CD4-positive, alpha-beta T cell treated with Interleukin-2 at 100 ng/mL for 4 hours (primary cell): ENCODE data around the gene NACC1.

Experiments
- DNase-seq: peaks from one replicate; pipeline ENCODE4 v3.0.0-alpha.2; 2020; ENCODE audit warnings: low spot score

The NACC1 gene

DNA sequence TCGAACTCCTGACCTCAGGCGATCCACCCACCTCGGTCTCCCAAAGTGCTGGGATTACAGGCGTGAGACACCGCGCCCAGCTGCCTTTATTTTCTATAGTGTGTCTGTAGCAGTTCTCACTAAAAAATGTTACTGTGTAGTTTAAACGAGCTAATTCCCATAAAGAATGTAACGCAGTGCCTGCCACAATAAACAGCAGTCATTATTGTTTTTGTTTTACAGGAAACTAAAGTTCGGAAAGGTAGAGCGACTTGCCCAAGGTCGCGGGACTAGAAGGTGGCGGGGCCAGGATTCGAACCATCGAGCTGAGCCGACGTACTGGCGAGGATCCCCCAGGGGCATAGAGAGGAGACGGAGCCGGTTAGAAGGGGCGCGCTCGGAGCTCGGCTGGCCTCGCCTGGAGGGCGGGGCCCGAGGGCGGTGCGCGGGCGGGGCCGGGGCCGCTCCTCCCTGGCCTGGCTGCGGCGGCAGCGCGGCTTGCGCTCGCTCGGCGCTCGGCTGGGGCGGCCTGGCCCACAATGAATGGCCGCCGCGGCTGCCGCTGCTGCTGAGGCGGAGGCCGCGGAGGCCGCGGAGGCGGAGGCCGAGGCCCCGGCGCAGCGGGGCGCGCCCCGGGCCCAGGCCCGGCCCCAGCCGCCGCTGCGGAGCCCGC lies at the start of gene NACC1:
Gene NACC1 (plus strand): TSS at position 493 of the 652 bp plus-strand sequence. CDS start 16,944 bp downstream, outside the sequence.
- DNase-seq: peak; percentile 89

- DNase-seq: no peak
Measured at GRCh38 chr19:13069415-13070359, 48.4 kb upstream of the NACC1 start.

- DNase-seq: no peak
Measured at GRCh38 chr19:13070425-13071140, 47.5 kb upstream of the NACC1 start.

GRCh38 chr19:13071444-13072187 lies 46.4 kb upstream of the NACC1 start:
- no peak for DNase-seq

DNA sequence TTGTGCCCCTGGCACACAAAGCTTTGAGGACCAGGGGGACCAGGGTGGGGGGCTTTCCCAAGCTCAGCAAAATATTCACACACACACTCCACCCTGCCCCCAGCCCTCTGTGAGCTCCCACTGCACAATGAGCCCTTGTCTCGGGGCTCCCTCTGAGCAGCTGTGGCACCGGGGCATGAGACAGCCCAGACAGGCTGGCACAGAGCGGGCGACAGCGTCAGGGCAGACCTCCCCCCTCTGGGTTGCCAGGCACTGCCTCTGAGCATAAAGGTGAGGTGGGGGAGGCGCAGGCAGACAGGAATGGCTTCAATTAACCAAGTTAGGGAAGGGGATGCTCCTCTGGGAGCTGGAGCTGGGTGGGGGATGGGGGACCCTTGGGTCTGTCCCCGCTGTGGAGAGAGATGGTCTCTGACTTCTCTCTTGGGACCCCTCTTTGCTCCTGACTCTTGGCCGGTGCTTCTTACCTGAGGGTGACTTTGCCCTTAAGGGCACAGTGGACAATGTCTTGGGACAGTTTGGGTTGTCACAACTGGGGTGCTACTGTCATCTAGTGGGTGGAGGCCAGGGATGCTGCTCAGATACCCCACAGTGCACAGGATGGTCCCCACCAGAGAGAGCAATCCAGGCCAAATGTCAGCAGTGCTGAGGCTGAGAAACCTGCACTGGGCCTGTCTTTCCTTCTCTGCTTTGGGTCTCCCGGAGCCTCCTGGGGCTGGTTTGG lies 45.7 kb upstream of the NACC1 start:
- no peak for DNase-seq

GRCh38 chr19:13073263-13073662 lies 44.8 kb upstream of the NACC1 start:
- DNase-seq: no peak

- DNase-seq: no peak
Measured at GRCh38 chr19:13074378-13074777, 43.7 kb upstream of the NACC1 start.

GRCh38 chr19:13076320-13076719 lies 41.7 kb upstream of the NACC1 start:
- DNase-seq: no peak

- DNase-seq: no peak
Measured at GRCh38 chr19:13076787-13077186, 41.3 kb upstream of the NACC1 start.

- no peak for DNase-seq
Measured at GRCh38 chr19:13077240-13077639, 40.8 kb upstream of the NACC1 start.

- no peak for DNase-seq
Measured at GRCh38 chr19:13078381-13078780, 39.7 kb upstream of the NACC1 start.

- no peak for DNase-seq
Measured at GRCh38 chr19:13078897-13079541, 39.0 kb upstream of the NACC1 start.

GRCh38 chr19:13079542-13079986 lies 38.5 kb upstream of the NACC1 start:
- DNase-seq: no peak

DNA sequence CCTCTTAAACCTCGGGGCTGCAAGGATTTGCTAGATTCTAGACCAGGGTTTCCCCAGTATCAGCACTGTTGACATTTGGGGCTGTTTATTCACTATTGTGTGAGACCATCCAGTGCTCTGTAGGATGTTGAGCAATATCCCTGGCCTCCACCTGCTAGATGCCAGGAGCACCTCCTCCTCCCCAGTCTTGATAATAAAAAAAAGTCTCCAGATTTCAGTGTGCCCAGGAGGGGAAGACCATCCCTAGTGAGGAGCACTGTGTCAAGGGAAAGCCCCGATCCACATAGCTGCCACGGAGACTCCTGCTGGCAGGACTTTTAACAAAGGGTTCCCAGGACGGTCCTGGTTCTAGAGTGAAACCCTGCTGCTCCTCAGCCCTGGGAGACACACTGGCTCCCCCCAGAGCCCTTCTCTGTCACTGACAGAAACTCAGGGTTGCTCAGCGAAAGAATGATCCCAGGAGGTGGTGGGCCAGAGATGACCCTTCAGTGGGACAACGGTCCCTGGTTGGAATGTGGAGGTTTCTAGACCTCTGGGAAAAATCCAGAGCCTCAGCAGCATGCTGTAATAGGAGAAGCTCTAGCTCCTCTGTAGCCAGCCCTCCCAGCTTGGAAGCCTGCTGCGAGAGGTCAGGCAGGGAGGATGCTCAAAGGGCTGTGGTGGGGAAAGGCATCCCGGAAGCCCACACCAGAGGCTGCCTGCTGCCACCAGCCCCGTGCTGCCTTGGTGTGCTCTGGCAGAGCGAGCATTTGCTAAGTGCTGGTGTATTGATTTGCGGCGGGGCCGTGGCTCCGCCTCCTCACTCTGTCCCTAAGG lies 35.7 kb upstream of the NACC1 start:
- DNase-seq: no peak

- no peak for DNase-seq
Measured at GRCh38 chr19:13083008-13083404, 35.1 kb upstream of the NACC1 start.

GRCh38 chr19:13083627-13084026 lies 34.4 kb upstream of the NACC1 start:
- no peak for DNase-seq

GRCh38 chr19:13085666-13086065 lies 32.4 kb upstream of the NACC1 start:
- no peak for DNase-seq

DNA sequence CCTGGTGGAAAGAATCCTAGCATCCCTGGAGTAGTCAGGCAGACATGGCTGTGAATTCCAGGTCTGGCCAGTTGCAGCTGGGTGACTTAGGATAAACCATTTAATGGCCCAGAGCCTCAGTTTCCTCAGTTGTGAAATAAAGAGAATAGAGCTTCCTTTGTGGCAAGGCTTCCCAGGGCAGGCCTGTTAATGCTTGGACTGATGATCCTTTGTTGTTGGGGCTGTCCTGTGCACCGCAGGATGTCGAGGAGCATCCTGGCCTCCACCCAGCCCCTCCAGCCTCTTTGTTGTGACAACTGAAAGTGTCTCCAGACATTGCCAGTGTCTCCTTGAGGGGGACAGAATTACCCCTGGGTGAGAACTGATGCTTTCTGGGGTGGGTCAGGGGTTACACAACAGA lies 31.7 kb upstream of the NACC1 start:
- DNase-seq: no peak

GRCh38 chr19:13087295-13087694 lies 30.8 kb upstream of the NACC1 start:
- DNase-seq: no peak
